Stimulated activated CD8-positive, alpha-beta memory T cell treated with anti-CD3 and anti-CD28 coated beads, Interleukin-15, amount 100 ng/mL, for 24 hours (primary cell): ENCODE measurements around the gene SLC39A6.
"Not testable (repeated sequence)": the region's sequence is repeated elsewhere in the genome, so short reads cannot be mapped to it uniquely, and the experiment has no call there.

Experiments
- DNase-seq: peaks from one replicate; pipeline ENCODE4 v3.0.0-alpha.2; 2020; ENCODE audit warnings: low read depth

Gene SLC39A6, protein sequence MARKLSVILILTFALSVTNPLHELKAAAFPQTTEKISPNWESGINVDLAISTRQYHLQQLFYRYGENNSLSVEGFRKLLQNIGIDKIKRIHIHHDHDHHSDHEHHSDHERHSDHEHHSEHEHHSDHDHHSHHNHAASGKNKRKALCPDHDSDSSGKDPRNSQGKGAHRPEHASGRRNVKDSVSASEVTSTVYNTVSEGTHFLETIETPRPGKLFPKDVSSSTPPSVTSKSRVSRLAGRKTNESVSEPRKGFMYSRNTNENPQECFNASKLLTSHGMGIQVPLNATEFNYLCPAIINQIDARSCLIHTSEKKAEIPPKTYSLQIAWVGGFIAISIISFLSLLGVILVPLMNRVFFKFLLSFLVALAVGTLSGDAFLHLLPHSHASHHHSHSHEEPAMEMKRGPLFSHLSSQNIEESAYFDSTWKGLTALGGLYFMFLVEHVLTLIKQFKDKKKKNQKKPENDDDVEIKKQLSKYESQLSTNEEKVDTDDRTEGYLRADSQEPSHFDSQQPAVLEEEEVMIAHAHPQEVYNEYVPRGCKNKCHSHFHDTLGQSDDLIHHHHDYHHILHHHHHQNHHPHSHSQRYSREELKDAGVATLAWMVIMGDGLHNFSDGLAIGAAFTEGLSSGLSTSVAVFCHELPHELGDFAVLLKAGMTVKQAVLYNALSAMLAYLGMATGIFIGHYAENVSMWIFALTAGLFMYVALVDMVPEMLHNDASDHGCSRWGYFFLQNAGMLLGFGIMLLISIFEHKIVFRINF

DNA sequence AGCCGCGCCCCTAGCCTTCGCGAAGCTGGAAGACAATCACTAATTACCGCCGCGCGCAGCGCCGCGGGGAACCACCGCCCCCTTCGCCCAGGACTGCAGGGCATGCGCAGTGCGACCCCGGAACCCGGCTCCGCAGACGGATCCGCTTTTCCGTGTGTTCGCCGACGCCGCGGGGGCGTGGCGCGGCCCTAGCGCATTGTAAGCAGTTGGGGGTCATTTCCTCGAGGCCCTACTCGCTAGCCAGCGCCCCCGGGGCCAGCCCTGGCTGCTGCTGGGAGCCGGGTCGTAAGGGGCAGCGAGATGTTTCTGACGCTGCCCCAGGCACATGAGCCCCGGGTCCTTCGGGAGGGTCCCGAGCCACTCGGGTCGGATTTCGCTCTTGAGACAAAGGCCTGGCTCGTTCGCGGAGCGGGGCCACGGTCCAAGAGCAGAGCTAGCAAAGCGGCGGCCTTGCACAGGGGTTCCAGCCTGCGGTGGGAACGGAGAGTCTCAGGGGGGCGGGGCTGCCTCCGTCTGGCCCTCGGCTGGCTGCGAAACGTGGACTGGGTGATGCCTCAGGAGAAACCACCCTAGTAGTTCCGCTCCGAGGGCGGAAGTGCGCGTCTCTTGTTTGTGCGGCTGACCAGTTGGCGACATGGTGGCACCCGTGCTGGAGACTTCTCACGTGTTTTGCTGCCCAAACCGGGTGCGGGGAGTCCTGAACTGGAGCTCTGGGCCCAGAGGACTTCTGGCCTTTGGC, at the start of gene SLC39A6, which contains the start of gene ELP2:
Gene SLC39A6, minus strand, starts transcription at position 41 of the 739 bp plus-strand sequence. CDS start 2,333 bp downstream, outside the sequence.
Gene ELP2, plus strand, starts transcription at position 600 of the 739 bp plus-strand sequence. Its CDS starts 35 bp downstream, at position 635.
- peak; percentile 95 for DNase-seq

DNA sequence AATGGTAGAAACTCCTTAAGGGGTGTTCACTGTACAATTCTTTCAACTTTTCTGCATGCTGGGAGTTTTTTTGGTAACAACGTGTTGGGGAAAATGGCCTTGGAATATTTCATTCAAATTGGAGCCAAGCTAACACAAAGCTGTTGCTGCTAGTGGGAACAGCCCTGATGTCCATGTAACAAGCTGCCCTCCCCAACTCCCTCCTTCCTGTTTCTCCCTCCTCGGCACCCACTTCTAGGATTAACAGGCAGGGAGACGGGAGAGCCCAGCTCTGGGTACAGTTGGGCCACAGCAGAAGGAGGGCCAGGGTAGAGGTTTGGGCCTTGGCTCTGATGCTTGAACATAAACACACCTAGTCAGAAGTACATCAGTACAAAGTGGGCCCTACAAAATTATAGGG, 48.8 kb upstream of the SLC39A6 start:
- DNase-seq, result no peak

DNA sequence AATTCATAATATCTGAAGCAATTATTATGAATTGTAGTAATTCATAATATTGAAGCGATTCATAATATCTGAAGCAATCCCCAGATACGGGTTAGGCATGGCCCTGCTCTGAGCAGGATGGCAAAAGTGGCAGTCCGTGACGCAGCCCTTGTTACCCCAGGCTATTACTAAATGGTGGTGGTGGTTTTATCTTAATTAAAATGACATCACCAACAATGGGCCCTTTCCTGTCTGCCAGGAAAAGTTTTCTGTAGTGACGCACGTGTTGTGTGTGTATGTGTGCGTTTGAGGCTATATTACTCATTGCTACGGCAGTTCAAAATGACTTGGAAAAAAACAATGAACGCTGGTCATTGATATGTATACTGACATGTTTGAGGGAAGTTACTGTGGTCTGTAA, 47.6 kb upstream of the SLC39A6 start:
- no peak for DNase-seq

DNA sequence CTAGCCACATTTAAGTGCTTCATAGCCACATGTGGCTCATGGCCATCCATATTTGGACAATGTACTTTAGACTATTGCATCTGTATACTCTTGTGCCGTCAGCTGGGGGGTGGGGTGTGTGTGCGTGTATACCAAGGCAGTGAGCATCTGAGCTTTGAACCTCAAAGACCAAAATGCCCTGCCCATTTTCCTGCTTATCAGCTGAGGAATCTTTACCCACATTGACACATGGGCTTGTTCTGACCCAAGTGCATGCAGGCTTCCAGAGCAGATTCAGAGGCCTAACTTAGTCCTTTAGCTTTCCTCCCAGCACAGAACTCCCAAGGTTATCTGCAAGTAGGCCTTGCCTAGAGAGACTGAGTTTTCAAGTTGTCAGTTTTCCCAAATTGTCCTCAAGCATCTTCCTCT, 47.0 kb upstream of the SLC39A6 start:
- no peak for DNase-seq

DNA sequence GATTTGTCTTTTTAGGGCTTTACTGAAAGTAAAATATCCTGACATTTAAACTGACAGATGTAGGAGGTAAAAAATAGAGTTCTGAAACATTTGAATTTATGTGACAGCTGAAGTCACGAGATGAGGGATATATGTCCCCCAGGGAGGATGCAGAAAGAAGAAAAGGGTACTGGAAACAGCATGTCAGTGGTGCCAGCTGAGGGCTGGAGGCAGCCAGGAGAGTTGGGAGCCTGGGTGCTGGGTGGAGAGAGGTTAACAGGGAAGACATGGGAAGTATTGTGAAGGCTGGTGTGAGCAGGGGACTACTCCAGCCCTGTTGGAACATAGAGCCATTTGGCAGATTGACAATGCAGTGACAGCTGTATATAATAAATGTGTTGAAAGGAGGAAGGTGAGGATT, 46.3 kb upstream of the SLC39A6 start:
- DNase-seq, result no peak

DNA sequence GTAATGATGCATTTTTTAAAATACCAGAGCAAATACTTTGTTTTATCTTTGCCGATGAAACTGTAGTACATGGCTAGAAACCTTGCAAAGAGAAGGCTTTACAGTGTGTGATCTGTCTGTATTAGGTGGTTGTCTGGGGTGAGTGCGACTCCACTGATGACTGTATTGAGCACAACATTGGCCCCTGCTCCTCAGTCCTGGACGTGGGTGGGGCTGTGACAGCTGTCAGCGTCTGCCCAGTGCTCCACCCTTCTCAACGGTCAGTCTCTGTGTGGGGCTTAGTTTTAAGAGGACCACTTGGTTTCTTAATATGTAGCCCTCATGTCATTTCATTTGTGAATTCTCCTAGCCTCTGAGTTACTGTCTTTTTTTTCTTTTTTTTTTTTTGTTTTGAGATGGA, 40.8 kb upstream of the SLC39A6 start:
- DNase-seq, result no peak

DNA sequence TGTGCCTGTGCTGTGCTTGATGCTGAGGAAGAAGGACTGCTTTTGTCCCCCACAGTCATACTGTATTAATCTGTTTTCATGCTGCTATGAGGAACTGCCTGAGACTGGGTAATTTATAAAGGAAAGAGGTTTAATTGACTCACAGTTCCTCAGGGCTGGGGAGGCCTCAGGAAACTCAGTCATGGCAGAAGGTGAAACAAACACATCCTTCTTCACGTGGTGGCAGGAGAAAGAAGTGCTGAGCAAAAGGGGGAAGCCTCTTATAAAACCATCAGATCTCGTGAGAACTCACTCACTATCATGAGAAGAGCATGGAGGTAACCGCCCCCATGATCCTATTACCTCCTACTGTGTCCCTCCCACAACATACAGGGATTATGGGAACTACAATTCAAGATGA, 39.2 kb upstream of the SLC39A6 start:
- not testable (repeated sequence) for DNase-seq

DNA sequence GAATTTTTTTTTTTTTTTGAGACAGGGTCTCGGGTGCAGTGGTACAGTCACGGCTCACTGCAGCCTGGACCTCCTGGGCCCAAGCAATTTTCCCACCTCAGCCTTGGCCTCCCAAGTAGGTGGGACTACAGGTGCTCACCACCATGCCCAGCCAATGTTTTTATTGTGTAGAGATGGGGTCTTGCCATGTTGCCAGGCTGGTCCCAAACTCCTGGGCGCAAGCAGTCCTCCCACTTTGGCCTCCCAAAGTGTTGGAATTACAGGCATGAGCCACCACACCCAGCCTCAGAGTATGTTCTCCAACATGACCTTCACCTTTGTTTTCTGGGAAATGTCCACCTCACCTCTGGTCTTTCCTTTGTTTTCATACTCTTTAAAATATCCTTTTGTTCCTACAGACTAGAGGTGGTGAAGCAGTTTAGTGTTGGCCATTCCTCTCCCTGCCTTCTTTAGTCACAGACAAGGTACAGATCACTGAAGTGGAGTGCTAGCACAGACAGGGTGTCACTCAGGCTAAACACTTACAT, 38.6 kb upstream of the SLC39A6 start:
- DNase-seq, result no peak

DNA sequence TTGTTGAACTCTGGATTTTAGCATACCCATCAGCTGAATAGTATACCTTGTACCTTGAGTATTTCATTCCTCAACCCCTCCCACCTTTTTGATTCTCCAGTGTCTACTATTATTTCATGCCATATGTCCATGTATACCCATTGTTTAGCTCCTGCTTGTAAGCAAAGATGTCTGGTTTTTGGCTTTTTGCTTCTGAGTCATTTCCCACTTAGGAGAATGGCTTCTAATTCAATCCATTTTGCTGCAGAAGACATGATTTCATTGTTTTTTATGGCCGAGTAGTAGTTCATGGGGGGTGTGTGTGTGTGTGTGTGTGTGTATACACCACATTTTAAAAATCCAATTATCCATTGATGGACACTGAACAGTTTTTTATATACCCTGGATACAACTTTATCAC, 33.8 kb upstream of the SLC39A6 start:
- no peak for DNase-seq

DNA sequence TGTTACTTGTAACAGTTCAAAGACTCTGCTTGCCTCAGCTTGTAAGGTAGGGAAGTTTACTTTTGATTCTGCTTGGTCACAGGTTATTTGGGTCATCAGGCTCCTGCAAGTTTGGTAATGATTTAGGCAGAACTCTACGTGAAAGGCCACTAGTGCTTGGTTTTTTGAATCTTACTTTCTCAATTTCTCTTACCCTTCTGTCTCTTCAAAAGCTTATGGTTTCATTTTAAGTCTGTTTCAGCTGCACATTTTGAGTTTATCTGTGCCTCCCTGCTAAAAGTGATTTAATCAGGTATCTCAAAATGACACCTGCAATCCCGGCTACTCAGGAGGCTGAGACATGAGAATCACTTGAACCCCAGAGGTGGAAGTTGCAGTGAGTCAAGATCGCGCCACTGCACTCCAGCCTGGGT, 31.8 kb upstream of the SLC39A6 start:
- no peak for DNase-seq

DNA sequence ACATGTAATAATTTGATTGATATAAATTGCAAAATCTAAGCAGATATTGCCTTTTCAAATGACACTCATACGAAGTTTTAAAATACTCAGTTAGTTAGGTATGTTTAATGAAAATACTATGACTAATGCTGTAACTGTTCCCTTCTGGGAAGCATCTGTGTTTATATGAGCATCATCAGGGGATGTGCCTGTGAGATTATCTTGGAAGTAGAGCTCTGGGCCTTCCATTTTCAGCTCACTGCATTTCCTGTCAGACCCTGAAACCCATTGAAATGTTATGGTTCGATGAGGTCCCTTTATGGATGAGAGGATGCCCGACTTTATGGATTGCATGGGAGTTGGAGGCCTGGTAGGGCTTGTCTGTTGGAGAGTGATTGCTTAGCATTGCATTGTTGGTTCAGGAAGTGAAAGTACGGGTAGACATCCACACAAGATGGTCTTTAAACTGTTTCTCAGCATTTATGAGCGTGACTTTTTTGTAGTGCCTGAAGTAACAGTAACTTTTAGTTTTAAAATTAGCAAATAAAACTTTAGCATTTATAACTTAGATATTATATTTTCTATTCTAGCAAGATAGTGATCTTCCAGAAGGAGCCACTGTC, 29.2 kb upstream of the SLC39A6 start:
- no peak for DNase-seq

DNA sequence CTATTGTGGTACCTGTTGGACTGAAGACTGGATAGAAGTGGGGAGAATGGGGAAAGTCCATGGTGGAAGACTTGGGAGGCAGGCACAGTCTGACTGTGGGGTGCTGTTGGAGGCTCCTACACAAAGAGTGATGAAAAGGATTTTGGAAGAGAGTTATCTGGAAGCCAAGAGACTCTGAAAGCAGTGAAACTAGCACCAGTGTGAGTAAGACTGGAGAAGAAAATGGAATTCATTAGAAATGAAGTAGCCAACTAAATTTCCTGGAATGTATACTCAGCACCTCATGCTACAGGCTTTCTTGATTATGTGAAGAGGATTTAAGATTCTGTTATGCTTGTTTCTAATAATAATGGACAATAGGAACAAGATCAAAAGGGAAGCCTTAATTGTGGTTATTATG, 28.3 kb upstream of the SLC39A6 start:
- DNase-seq, result no peak

DNA sequence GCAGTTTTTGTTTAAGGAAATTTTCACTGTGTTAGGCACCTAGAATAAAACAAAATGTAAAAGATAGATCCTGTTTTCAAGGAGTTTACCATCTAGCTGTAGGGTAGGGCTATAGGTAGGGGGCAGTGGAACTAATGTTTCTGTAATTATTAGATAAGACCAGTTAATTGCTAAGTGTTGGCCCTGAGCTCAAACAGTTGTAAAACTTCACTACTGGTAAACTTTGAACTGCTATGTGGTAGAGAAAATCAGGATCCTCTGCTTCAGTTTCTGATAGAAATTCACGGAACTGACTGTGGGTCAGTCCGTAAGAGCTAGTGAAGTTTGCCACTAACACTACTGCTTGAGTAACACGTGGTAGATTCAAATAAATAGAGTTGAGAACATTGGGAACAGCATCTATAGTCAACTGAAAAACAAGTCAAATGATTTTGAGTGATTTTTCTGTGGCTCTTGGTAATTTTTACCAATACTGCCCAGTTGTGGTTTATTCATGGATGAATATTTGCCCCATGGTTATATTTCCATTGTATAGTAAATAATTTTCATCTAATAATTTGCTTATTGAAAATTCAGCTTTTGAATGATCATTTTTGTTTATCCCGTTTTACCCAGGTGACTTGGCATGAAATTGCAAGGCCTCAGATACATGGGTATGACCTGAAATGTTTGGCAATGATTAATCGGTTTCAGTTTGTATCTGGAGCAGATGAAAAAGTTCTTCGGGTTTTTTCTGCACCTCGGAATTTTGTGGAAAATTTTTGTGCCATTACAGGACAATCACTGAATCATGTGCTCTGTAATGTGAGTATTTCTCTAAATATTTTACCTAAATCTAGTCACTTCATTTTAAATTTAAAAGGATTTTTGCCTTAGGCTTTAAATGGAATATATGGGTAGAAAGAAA, 27.0 kb upstream of the SLC39A6 start:
- no peak for DNase-seq

DNA sequence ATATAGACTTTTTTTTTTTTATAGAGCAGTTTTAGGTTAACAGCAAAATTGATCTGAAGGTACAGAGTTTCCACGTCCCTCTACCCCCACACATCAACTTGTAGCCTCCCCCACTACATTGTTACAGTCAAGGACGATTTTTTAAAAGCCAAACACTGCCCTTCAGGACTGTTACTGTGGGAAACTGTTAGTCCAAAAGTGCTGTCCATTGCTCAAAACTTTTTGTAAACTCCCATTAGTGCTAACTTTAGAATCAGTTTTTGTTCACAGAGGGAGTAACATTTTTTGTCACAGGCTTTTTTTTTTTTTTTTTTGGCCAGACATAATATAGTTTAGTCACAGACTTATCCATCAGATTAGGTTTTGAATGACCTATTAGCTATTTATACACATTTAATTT, 24.6 kb upstream of the SLC39A6 start:
- no peak for DNase-seq

DNA sequence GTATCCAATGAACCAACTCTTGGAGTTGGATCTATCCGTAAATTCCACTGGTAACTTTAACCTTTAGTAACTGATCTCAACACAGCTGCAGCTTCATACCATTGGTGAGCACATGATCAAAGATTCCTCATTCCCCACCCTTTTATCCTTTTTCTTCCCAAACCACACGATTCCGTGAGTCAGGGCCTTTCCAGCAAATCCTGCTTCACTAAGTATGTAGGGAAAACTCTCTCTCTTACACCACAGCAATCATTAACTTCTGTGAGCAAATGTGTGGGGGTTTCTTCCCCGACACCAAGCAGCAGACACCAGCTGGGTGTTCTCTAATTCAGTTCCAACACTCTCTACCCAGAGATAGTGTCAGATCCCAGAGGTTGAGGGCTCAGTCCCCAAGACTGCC, 24.1 kb upstream of the SLC39A6 start:
- no peak for DNase-seq

DNA sequence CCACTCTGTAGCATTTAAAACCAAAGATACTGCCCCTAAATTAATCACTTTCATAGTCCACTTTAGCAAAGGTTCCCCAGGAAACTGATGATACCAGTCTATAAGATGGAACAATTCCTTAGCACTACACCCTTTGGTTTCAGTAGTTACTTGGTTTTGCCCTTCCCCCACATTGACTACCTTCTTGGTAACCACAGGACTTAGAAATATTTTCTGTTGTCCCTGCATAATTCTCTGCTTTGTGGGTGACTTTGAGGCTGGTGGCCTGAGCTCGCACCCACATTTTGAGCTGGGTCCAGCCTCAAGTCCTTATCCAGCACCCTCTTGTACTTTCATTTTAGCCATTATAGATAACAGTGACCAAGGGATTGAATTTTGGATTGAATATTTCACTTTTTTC, 23.6 kb upstream of the SLC39A6 start:
- no peak for DNase-seq

DNA sequence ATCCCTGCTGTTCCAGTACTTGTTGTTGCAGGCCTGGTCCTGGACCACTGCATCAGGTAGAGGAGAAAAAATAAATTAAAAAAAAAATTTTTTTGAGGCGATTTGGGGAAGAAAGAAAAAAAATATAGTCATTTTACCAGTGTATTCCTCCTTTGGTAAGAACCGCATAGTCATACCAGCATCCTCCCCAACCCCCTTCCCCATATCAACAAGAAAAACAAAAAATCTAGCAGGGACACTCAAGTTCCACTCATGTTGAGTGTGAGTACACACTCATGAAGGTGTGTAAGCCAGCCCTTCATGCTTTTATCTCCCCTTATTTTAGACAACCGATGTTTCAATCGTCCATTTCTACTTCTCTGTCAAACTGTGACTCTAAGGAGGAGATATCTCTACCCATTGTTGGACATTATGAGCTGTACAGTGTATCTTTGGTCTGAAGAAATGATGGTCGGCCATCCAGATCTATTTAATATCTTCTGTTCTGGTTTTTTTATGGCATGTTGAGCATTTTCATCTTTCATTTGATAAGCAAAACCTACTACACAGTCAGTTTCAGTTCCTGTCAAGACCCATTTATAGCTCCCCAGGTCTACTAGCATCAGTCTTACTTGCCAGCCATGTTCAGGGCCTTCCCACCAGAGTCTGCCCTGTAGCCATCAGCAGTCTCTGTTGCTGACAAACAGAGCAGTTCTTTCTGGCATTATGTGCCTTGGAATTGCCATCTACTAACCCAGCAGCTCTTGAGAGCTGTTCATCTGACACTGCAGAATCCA, 20.6 kb upstream of the SLC39A6 start:
- no peak for DNase-seq

DNA sequence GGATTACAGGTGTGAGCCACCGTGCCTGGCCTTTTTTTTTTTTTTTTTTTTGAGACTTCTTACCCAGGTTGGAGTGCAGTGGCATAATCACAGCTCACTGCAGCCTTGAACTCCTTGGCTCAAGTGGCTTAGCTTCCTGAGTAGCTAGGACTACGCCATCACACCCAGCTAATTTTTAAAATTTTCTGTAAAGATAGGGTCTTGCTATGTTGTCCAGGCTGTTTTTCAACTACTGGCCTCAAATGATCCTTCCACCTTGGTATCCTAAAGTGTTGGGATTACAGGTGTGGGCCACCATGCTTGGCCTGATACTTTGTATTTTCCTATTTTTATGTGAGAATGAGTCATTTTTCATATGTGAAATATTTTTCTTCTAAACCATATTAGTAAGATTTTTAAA, 14.3 kb upstream of the SLC39A6 start:
- no peak for DNase-seq

DNA sequence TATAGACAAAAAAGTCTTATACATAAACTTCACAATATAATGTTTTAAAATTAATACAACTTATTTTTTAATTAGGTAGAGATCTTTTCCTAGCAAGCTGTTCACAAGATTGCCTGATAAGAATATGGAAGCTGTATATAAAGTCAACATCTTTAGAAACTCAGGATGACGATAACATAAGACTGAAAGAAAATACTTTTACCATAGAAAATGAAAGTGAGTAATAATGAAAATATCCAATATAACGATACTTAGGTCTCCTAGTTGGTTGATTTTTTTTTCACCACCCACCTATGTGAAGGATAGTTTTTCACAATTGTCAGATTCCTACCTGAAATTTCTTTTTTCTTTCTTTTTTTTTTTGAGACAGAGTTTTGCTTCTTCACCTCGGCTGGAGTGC, 13.6 kb upstream of the SLC39A6 start:
- DNase-seq, result no peak

DNA sequence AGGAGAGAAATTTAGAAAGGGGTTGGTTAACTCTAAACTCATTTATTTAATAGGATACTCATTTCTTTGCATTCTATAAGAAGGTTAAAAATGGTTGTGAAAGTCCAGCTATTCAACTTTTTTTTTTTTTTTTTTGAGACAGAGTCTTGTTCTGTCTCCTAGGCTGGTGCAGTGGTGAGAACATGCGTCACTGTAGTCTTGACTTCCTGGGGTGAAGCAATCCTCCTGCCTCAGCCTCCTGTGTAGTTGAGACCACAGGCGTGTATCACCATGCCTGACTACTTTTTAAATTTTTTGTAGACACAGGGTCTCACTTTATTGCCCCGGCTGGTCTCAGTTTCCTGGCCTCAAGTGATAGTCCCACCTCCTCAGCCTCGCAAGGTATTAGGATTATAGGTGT, 12.4 kb upstream of the SLC39A6 start:
- no peak for DNase-seq
